ENCODE data around the gene GRM5. TPM values are rescaled to one million over a fixed set of nuclear protein-coding genes. Genes with fewer than 3 reads are reported as not detected.

Gene GRM5
- total RNA-seq, 1 donor from 2014 or later = not detected

DNA sequence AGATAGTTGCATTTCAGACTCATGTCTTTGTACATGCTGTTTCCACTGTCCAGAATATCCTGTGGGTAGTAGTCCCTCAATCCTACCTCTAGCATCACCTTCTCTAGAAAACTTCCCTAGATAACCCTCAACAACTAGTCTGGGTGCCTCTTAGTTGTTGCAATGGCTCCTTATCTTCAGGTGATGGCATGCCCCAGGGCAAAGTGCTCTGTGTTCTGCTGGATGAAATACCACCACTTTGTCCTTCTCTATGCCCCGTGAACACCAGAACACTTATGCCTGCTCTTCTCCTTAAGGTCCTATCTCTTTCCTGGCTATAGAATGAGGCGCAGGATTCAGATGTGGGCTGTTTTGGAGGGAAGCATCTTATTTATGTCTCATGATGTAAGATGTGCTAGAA, 569.9 kb downstream of the GRM5 start:
- H3K4me1 Mint-ChIP-seq (ENCODE audit: low read depth, unreplicated experiment) = peaks cover 2% of the 10 kb centered on the region
- H3K9me3 Mint-ChIP-seq (ENCODE audit: unreplicated experiment) = no peaks in the 10 kb centered on the region
- no peak overlapping the region for H3K27ac Mint-ChIP-seq (ENCODE audit: unreplicated experiment)
- TF ChIP-seq, protein P1, sequence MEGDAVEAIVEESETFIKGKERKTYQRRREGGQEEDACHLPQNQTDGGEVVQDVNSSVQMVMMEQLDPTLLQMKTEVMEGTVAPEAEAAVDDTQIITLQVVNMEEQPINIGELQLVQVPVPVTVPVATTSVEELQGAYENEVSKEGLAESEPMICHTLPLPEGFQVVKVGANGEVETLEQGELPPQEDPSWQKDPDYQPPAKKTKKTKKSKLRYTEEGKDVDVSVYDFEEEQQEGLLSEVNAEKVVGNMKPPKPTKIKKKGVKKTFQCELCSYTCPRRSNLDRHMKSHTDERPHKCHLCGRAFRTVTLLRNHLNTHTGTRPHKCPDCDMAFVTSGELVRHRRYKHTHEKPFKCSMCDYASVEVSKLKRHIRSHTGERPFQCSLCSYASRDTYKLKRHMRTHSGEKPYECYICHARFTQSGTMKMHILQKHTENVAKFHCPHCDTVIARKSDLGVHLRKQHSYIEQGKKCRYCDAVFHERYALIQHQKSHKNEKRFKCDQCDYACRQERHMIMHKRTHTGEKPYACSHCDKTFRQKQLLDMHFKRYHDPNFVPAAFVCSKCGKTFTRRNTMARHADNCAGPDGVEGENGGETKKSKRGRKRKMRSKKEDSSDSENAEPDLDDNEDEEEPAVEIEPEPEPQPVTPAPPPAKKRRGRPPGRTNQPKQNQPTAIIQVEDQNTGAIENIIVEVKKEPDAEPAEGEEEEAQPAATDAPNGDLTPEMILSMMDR (IDR thresholded peaks at IDR 0.05; ENCODE audit: partially characterized antibody, unreplicated experiment) = no peak
- DNase-seq = no peak
- H3K27me3 Mint-ChIP-seq (ENCODE audit: unreplicated experiment) = peaks cover 1% of the 10 kb centered on the region
- H3K36me3 Mint-ChIP-seq (ENCODE audit: unreplicated experiment) = no peaks in the 10 kb centered on the region
- no peak overlapping the region for H3K4me3 Mint-ChIP-seq (ENCODE audit: unreplicated experiment)

DNA sequence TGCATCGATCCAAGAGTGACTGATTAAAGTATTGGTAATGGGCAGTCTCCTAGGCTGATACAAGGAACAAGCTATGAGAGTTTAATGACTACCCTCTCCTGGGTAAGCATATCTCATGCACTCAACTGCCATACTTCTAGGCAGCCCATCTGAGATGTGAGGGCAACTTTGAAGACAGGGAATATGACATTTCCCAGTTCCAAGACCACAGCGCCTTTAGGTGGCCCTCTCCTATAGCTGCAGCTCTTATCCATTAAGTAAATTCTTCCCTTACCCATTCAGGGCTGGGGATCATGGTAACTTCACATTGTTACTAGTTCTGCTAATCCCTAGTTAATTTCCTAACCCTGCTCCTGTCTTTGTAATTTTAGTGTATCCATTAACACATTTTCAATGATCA, 570.9 kb downstream of the GRM5 start:
- no peak for DNase-seq
- Mint-ChIP-seq H3K27me3 (ENCODE audit: unreplicated experiment) (peaks cover 1% of the 10 kb centered on the region), H3K36me3 (ENCODE audit: unreplicated experiment) (no peaks in the 10 kb centered on the region), H3K27ac (ENCODE audit: unreplicated experiment) (no peak overlapping the region), H3K4me3 (ENCODE audit: unreplicated experiment) (no peak overlapping the region), H3K4me1 (ENCODE audit: low read depth, unreplicated experiment) (peaks cover 2% of the 10 kb centered on the region), H3K9me3 (ENCODE audit: unreplicated experiment) (no peaks in the 10 kb centered on the region)
- TF ChIP-seq, protein P1 (IDR thresholded peaks at IDR 0.05; ENCODE audit: partially characterized antibody, unreplicated experiment) = no peak

DNA sequence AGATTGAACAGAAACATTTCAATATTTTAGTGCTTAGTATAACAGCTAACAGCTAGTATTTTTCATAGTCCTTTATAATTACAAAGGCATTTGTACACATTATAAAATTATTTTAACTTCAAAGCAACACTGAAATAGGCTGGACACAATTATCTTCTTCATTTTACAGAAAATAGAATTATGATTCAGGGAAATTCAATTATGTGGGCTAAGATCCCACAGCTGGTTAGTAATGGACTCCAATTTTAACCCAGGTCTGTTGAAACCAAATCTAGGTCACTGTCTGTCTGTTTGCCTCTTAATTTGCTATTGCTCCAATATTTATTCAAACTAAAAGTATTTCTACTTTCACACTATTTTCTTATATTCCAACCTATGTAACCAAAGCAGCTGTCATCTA, 574.1 kb downstream of the GRM5 start:
- Mint-ChIP-seq H3K36me3 (ENCODE audit: unreplicated experiment) (no peaks in the 10 kb centered on the region), H3K27ac (ENCODE audit: unreplicated experiment) (no peak overlapping the region)
- TF ChIP-seq, protein P1 (IDR thresholded peaks at IDR 0.05; ENCODE audit: partially characterized antibody, unreplicated experiment) = no peak

DNA sequence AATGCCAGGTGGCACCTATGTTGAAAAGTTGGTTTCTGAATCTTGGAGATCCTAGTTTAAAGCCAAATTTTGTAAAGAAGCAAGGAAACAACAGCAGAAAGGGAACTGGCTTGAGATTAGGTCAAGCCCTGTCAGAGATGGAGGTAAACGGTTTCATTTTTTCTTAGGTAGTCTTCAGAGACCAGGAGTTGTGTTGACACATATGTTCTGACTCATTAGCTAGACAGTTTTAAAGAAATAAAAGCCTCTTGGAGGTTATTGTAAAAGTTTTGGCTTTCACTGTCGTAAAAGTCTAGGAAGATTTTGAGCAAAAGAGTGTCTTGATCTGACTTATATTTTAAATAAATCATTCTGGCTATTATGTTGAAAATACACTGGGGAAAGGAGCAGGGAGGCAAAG, 576.8 kb downstream of the GRM5 start:
- H3K27me3 Mint-ChIP-seq (ENCODE audit: unreplicated experiment) = peaks cover 1% of the 10 kb centered on the region
- H3K4me1 Mint-ChIP-seq (ENCODE audit: low read depth, unreplicated experiment) = peaks cover 2% of the 10 kb centered on the region
- no peak overlapping the region for H3K27ac Mint-ChIP-seq (ENCODE audit: unreplicated experiment)
- no peak overlapping the region for H3K4me3 Mint-ChIP-seq (ENCODE audit: unreplicated experiment)
- H3K9me3 Mint-ChIP-seq (ENCODE audit: unreplicated experiment) = no peaks in the 10 kb centered on the region
- H3K36me3 Mint-ChIP-seq (ENCODE audit: unreplicated experiment) = no peaks in the 10 kb centered on the region
- DNase-seq = no peak
- TF ChIP-seq, protein P1 (IDR thresholded peaks at IDR 0.05; ENCODE audit: partially characterized antibody, unreplicated experiment) = no peak

More for the DNA sequence above, 574.1 kb downstream of the GRM5 start:
- Mint-ChIP-seq H3K27me3 (ENCODE audit: unreplicated experiment) (no peaks in the 10 kb centered on the region), H3K9me3 (ENCODE audit: unreplicated experiment) (no peaks in the 10 kb centered on the region), H3K4me3 (ENCODE audit: unreplicated experiment) (no peak overlapping the region), H3K4me1 (ENCODE audit: low read depth, unreplicated experiment) (peaks cover 2% of the 10 kb centered on the region)
- no peak for DNase-seq

DNA sequence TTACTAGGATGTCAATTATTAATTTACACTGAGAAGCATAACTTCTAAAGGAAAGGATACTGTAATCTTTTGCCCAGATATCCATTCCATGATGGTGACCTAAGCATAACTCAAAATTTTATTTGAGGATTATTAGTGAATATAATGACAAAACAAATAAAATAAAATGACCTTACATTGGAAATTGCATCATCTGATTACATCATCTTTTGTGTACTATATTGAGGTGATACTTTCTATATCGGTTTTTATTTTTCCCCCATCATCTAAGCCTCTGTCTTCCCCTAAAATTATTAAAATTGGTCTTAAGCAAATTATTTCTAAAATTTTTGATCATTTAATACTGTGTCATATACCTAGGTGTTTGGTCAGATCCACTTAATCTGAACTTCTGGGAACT, 578.1 kb downstream of the GRM5 start:
- Mint-ChIP-seq H3K27me3 (ENCODE audit: unreplicated experiment) (peaks cover 1% of the 10 kb centered on the region), H3K9me3 (ENCODE audit: unreplicated experiment) (no peaks in the 10 kb centered on the region), H3K4me1 (ENCODE audit: low read depth, unreplicated experiment) (no peaks in the 10 kb centered on the region), H3K4me3 (ENCODE audit: unreplicated experiment) (no peak overlapping the region), H3K36me3 (ENCODE audit: unreplicated experiment) (no peaks in the 10 kb centered on the region), H3K27ac (ENCODE audit: unreplicated experiment) (no peak overlapping the region)
- TF ChIP-seq, protein P1 (IDR thresholded peaks at IDR 0.05; ENCODE audit: partially characterized antibody, unreplicated experiment) = no peak
- DNase-seq = no peak

Measured in glutamatergic neuron (in vitro differentiated cells).